A673 (cell line): ENCODE measurements around the gene LRRC74B.

Experiments
- EZH2 ChIP-seq: fragments of 200-600 bp; sonication (generic); IDR thresholded peaks from 2 replicates; pipeline ENCODE4 v1.6.1; 2017; ENCODE audit warnings: borderline replicate concordance, low read depth, mild to moderate bottlenecking, mixed read lengths, antibody characterized with exemption, low read length; ENCODE audit not compliant: poor library complexity, severe bottlenecking
- TF ChIP-seq, protein P1 (sequence below): fragments of 300-800, 200-600 bp; sonication (generic); conservative IDR thresholded peaks from 2 replicates; pipeline ENCODE4 v1.5.1; 2017; ENCODE audit warnings: low read depth, mild to moderate bottlenecking, antibody characterized with exemption, low read length, moderate library complexity, mixed read lengths

DNA sequence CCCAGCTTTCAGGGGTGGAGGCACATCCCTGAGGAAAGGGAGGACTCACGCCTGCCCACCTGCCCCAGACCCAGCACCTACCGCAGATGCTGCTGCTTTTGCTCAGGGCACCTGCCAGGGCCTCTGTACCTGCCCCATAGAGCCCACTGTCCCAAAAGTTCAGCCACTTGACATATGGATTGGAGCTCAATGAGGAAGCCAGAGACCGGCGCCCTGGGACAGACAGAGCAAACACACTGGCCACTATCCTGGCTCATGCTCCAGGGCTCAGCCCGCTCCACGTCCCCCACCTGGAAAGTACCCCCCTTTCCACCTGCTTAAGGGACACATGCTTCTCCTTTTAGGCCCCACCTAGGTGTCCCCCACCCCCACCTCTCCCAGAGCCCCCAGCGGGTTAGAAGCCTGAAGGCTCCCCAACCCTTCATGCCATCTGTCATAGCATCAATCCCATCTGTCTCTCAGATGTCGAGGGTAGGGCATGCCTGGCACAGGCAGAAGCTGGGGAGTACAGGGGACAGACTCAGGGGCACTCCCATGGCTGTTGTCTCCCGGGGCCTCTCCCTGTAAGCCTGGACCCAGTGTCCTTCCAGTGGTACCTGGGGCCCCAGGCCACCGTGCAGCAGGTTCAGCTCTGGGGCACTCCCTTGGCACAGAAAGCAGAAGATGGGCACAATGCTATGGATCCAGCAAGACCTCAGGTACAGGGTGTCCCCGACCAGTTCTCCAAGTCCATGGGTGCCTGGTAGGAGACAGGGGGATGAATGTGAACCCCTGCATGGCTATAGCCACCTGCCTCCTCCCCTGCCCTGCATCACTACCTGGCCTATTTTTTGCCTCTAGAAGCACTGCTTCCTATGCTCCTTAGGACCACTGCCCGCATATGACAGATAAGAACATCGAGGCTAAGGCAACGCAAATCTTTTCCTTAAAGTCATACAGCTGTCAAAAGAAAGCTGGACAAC, 33.0 kb upstream of the LRRC74B start:
- TF ChIP-seq, protein P1, sequence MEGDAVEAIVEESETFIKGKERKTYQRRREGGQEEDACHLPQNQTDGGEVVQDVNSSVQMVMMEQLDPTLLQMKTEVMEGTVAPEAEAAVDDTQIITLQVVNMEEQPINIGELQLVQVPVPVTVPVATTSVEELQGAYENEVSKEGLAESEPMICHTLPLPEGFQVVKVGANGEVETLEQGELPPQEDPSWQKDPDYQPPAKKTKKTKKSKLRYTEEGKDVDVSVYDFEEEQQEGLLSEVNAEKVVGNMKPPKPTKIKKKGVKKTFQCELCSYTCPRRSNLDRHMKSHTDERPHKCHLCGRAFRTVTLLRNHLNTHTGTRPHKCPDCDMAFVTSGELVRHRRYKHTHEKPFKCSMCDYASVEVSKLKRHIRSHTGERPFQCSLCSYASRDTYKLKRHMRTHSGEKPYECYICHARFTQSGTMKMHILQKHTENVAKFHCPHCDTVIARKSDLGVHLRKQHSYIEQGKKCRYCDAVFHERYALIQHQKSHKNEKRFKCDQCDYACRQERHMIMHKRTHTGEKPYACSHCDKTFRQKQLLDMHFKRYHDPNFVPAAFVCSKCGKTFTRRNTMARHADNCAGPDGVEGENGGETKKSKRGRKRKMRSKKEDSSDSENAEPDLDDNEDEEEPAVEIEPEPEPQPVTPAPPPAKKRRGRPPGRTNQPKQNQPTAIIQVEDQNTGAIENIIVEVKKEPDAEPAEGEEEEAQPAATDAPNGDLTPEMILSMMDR = no peak
- TF ChIP-seq EZH2 = no peak
